GM18909 (cell line): Measurements from ENCODE around the gene PLXNA2.

Experiments used
- ATAC-seq: cut with Tn5 transposase; IDR thresholded peaks from one replicate; pipeline ENCODE4 v1.9.1; 2021; ENCODE audit warnings: mild to moderate bottlenecking; ENCODE audit not compliant: unreplicated experiment, poor library complexity

The PLXNA2 gene

GRCh38 chr1:207991583-207992026 lies 252.6 kb downstream of the PLXNA2 start:
- ATAC-seq, result no peak

GRCh38 chr1:207990876-207991582 lies 253.2 kb downstream of the PLXNA2 start:
- no peak for ATAC-seq

- no peak for ATAC-seq
Measured at GRCh38 chr1:207990455-207990854, 253.7 kb downstream of the PLXNA2 start.

GRCh38 chr1:207988326-207989165 lies 255.6 kb downstream of the PLXNA2 start:
- no peak for ATAC-seq

GRCh38 chr1:207987164-207987563 lies 257.0 kb downstream of the PLXNA2 start:
- ATAC-seq, result no peak

- ATAC-seq, result no peak
Measured at GRCh38 chr1:207985996-207986395, 258.2 kb downstream of the PLXNA2 start.

- ATAC-seq, result no peak
Measured at GRCh38 chr1:207984831-207985572, 259.2 kb downstream of the PLXNA2 start.

GRCh38 chr1:207983044-207983635 lies 261.0 kb downstream of the PLXNA2 start:
- no peak for ATAC-seq

- ATAC-seq, result no peak
Measured at GRCh38 chr1:207981976-207982375, 262.2 kb downstream of the PLXNA2 start.

- ATAC-seq, result no peak
Measured at GRCh38 chr1:207978441-207978840, 265.7 kb downstream of the PLXNA2 start.

GRCh38 chr1:207977876-207978275 lies 266.3 kb downstream of the PLXNA2 start:
- no peak for ATAC-seq

- no peak for ATAC-seq
Measured at GRCh38 chr1:207973898-207974568, 270.2 kb downstream of the PLXNA2 start.

- ATAC-seq, result no peak
Measured at GRCh38 chr1:207972337-207972736, 271.8 kb downstream of the PLXNA2 start.
